Brain microvascular endothelial cell (primary cell): ENCODE results near the gene ZFPL1.

ENCODE experiments used
- DNase-seq: peaks from one replicate; pipeline ENCODE4 v3.0.0-alpha.2; 2020
- H3K27ac ChIP-seq: fragments of 250-450 bp; sonication (Bioruptor Pico); 2 replicates; pipeline ENCODE4 v1.5.1; 2020; ENCODE audit warnings: mild to moderate bottlenecking, moderate library complexity
- H3K27me3 ChIP-seq: fragments of 250-450 bp; sonication (Bioruptor Pico); replicated peaks from 2 replicates; pipeline ENCODE4 v1.5.1; 2020; ENCODE audit warnings: mild to moderate bottlenecking
- H3K36me3 ChIP-seq: fragments of 250-450 bp; sonication (Bioruptor Pico); replicated peaks from 2 replicates; pipeline ENCODE4 v1.5.1; 2020; ENCODE audit warnings: mild to moderate bottlenecking
- H3K4me3 ChIP-seq: 2 replicates; pipeline ENCODE4 v1.5.1; 2011; ENCODE audit warnings: low read depth, mild to moderate bottlenecking, control low read depth, low read length, moderate library complexity
- in situ Hi-C: cut with HindIII; loops from 2 replicates; pipeline ENCODE4 v1.10.0; 2017; ENCODE audit warnings: low sequenced_read_pairs, low pct_ligation_motif_present
- TF ChIP-seq, protein P1 (sequence below): IDR thresholded peaks from 2 replicates; pipeline ENCODE4 v1.5.1; 2011; ENCODE audit warnings: low read depth, mild to moderate bottlenecking, moderate library complexity, low read length, control low read depth, inconsistent platforms; ENCODE audit errors: missing control alignments

ZFPL1 gene

DNA sequence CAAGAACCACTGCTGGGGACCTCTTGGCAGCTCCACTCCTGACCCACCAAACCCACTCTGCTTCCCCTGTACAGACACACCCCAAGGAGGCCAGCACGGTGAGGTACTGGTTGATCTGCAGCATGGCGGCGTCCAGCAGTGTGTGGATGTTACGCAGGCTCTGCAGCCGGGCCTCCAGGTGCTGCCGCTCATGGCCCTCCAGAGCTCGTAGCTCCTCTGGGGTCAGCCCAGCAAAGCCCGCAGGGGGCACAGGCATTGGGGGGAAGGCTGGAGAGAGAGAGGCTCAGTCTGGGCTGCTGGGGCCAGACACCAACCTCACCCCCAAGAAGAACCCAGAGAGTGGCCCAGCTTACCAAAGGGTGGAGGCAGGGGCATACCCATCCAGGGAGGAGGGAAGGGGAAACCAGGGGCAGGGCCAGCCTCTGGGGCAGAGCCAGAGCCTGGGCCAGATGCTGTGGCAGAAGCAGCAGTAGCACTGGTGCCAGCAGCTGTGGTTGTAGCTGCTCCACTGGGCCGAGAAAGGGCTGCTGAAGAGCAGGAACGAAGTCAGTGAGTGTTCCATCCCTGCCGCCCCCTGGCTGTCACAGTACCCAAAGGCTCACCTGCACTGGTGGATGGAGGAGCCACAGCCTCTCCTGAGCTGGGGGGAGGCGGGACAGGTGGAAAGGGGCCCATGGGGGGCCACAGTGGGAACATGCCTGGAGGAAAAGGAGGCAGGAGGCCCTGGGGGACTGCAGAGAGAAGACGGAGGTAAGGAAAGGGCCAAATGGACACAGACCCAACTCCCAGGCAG lies 45.8 kb downstream of the ZFPL1 start:
- Histone ChIP-seq H3K27me3 (no peaks in the 10 kb centered on the region), H3K27ac (no peak overlapping the region), H3K36me3 (peaks cover 73% of the 10 kb centered on the region), H3K4me3 (no peak overlapping the region)
- TF ChIP-seq, protein P1, sequence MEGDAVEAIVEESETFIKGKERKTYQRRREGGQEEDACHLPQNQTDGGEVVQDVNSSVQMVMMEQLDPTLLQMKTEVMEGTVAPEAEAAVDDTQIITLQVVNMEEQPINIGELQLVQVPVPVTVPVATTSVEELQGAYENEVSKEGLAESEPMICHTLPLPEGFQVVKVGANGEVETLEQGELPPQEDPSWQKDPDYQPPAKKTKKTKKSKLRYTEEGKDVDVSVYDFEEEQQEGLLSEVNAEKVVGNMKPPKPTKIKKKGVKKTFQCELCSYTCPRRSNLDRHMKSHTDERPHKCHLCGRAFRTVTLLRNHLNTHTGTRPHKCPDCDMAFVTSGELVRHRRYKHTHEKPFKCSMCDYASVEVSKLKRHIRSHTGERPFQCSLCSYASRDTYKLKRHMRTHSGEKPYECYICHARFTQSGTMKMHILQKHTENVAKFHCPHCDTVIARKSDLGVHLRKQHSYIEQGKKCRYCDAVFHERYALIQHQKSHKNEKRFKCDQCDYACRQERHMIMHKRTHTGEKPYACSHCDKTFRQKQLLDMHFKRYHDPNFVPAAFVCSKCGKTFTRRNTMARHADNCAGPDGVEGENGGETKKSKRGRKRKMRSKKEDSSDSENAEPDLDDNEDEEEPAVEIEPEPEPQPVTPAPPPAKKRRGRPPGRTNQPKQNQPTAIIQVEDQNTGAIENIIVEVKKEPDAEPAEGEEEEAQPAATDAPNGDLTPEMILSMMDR, result no peak
- no peak for DNase-seq
- in situ Hi-C loops, result no loop called here

DNA sequence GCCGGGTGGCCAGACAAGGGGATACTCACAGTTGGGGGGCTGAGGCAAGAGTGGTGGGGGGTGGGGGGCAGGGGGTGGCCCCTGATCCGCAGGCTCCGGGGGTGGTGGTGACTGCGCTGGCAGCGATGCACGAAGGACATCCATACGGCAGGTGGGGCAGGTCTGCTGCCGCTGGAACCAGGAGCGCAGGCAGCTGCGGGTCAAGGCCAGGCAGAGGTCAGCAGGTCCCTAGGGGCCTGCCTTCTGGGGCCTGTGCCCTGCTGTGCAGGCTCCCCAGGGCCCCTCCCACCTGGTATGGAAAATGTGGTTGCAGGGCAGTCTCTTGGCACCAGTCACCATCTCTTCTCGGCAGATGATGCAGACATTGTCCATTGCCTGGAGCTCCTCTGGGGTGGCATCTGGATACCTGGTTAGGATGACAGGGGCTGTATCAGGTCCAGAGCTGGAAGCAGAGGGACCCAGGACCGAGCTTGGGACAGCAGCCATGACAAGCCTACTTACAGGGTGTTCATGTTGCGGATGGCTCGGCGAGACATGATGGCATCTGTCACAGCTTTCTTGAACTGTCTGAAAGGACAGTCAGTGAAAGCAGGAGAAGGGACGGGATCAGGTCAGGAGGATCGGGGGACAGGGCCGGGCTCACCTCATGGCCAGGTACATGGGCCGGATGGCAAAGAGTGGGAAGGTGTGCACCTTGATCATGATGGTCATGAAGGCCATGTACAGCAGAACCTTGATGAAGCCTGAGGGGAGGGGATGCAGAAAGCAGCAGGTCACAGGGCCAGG lies 46.8 kb downstream of the ZFPL1 start:
- in situ Hi-C loops, result no loop called here
- TF ChIP-seq, protein P1, result no peak
- Histone ChIP-seq H3K36me3 (peaks cover 66% of the 10 kb centered on the region), H3K27ac (no peak overlapping the region), H3K27me3 (no peaks in the 10 kb centered on the region), H3K4me3 (no peak overlapping the region)
- no peak for DNase-seq

GRCh38 chr11:65131417-65131776 lies 47.4 kb downstream of the ZFPL1 start:
- TF ChIP-seq, protein P1, result no peak
- no peak overlapping the region for H3K4me3 ChIP-seq
- in situ Hi-C loops, result no loop called here
- H3K36me3 ChIP-seq, result peaks cover 61% of the 10 kb centered on the region
- no peaks in the 10 kb centered on the region for H3K27me3 ChIP-seq
- no peak overlapping the region for H3K27ac ChIP-seq
- DNase-seq, result no peak

- DNase-seq, result no peak
- H3K27me3 ChIP-seq, result no peaks in the 10 kb centered on the region
- no peak overlapping the region for H3K4me3 ChIP-seq
- TF ChIP-seq, protein P1, result no peak
- in situ Hi-C loops, result no loop called here
- H3K27ac ChIP-seq, result no peak overlapping the region
- H3K36me3 ChIP-seq, result peaks cover 56% of the 10 kb centered on the region
Observed at GRCh38 chr11:65131895-65132237, 47.8 kb downstream of the ZFPL1 start.

DNA sequence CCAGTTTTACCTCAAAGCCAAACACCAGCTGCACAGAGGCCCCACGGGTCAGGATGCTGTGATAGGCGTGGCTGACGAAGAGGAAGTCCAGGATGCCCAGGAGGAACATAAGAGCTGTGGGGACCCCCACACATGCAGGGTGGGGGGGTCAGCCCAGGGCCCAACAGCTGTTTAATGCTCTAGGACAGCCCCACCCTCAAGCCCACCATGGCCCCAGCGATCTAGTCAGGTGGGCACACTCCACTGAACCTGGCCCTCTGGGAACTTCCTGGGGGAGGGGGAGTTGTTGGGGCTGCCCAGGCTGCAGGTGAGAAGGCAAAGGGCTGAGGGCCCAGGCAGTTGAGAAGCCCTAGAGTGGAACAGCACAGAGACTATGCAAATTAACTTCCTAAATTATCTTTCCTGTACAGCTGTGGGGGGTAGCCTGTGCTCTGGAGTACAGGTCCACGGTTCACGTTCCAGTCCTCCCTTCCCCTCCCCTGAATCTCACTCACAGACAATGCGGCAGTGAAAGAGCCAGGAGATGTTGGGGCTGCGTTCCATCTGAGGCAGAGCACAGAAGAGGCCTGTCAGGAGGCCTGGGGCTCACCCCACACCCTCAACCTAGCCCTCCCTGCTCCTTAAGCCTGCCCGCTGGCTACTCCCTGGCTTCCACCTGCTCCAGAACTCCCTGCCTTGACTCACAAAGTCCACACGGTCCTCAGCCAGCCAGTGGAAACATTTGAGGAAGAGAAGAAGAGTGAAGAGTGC lies 48.4 kb downstream of the ZFPL1 start:
- H3K36me3 ChIP-seq, result peaks cover 52% of the 10 kb centered on the region
- in situ Hi-C loops, result no loop called here
- no peak overlapping the region for H3K27ac ChIP-seq

More for the DNA sequence above, 48.4 kb downstream of the ZFPL1 start:
- no peaks in the 10 kb centered on the region for H3K27me3 ChIP-seq
- no peak for DNase-seq
- no peak overlapping the region for H3K4me3 ChIP-seq
- TF ChIP-seq, protein P1, result no peak
